MG63 (cell line): ENCODE data around the gene AMPD2. TPM values are rescaled to one million over a fixed set of nuclear protein-coding genes. Genes with fewer than 3 reads are reported as not detected.
A peak's percentile ranks its signal among the peaks of the same experiment; 100 is the strongest.

ENCODE experiments used
- DNase-seq: peaks from one replicate; pipeline ENCODE4 v3.0.0-alpha.2; 2020
- H3K27me3 ChIP-seq: fragments of 250-450 bp; sonication (Bioruptor Pico); 2 replicates; pipeline ENCODE4 v1.5.1; 2020; ENCODE audit warnings: mild to moderate bottlenecking, moderate library complexity
- H3K36me3 ChIP-seq: fragments of 250-450 bp; sonication (Bioruptor Pico); 2 replicates; pipeline ENCODE4 v1.5.1; 2020; ENCODE audit warnings: mild to moderate bottlenecking, moderate library complexity
- H3K4me3 ChIP-seq: fragments of 250-450 bp; sonication (Bioruptor Pico); 2 replicates; pipeline ENCODE4 v1.5.1; 2020; ENCODE audit warnings: mild to moderate bottlenecking, moderate library complexity
- H3K9me3 ChIP-seq: fragments of 250-450 bp; sonication (Bioruptor Pico); 2 replicates; pipeline ENCODE4 v1.5.1; 2020; ENCODE audit warnings: mild to moderate bottlenecking, moderate library complexity
- total RNA-seq: library from RNA; depleted of rRNA; stranded (reverse); fragments of >200 nt; shearing (Covaris generic); gene quantifications from 2 replicates; pipeline ENCODE4 v1.2.3, GENCODE V29; 2014; ENCODE audit warnings: low replicate concordance

Gene AMPD2
- total RNA-seq, 1 experiment from 2014 or later = 172 TPM

GRCh38 chr1:109610609-109611307 lies 8.9 kb upstream of the AMPD2 start:
- no peak overlapping the region for H3K4me3 ChIP-seq
- no peaks in the 10 kb centered on the region for H3K27me3 ChIP-seq
- peaks cover 5% of the 10 kb centered on the region for H3K36me3 ChIP-seq
- no peak for DNase-seq
- no peaks in the 10 kb centered on the region for H3K9me3 ChIP-seq

DNA sequence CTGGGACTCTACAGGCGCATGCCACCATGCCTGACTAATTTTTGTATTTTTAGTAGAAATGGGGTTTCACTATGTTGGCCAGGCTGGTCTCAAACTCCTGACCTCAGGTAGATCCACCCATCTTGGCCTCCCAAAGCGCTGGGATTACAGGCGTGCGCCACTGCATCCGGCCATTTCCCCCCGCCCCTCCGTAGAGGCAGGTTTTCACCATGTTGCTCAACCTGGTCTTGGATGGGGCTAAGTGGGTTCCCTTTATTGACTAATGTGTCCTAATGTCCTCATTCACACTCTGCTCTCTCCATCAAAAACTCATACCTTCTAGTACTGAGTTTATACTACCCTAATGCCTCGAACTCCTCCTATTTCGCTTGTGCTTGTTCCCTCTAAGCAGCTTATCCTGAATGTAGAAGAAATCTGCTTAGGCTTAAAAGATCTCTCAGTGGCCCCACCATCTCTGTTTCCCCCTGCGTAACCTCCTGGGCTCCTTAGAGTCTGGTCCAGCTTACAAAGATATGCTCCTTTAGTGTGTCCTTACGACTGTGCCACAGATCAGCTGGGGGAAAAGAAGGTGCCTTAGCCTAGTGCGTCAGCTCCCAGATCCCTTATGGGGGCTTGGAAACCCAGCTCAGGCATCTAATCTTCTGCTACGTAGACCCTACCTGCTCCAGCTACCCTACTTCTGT lies 8.2 kb upstream of the AMPD2 start:
- Histone ChIP-seq H3K9me3 (no peaks in the 10 kb centered on the region), H3K27me3 (no peaks in the 10 kb centered on the region), H3K4me3 (no peak overlapping the region), H3K36me3 (peaks cover 3% of the 10 kb centered on the region)
- no peak for DNase-seq

DNA sequence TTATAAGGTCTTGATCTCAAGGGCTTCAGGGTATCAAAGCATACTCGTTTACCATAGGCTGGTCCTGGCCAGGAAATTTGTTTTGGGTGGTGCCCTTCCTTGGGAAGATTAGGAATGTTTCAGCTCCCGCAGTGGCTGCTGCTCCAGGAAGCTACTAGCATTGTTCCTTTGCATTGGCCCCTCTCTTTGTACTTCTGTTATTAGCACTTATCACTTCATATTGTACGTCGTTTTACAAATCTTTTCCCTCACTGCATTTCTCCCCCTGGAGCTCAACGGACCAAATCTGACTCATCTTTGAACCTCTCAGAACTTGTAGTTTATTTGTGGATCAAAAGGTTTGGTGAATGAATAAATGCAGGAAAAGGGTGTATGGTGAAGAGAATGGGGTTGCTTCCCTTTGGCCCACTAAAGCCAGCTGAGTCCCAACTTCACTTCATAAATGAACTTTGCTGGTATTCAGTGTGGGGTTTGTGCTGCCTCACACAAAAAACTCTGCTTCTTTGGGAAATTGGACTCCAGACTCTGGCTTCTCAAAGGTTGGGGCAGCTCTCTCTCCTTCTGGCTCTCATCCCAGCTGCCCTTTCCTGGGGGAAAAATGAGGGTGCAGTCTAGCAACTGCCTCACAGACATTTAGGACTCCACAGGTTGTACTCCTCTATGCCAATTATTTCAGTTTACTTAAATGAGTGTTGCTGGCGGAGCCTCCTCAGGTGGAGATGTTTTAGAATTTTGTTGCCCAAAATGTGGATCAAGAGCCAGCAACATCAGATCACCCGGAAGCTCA lies 6.1 kb upstream of the AMPD2 start:
- no peak overlapping the region for H3K4me3 ChIP-seq
- H3K27me3 ChIP-seq = no peaks in the 10 kb centered on the region
- no peaks in the 10 kb centered on the region for H3K9me3 ChIP-seq
- DNase-seq = no peak
- no peaks in the 10 kb centered on the region for H3K36me3 ChIP-seq

GRCh38 chr1:109615879-109616278 lies 3.8 kb upstream of the AMPD2 start:
- H3K27me3 ChIP-seq = no peaks in the 10 kb centered on the region
- H3K4me3 ChIP-seq = no peak overlapping the region
- H3K36me3 ChIP-seq = peaks cover 6% of the 10 kb centered on the region
- no peaks in the 10 kb centered on the region for H3K9me3 ChIP-seq
- no peak for DNase-seq

- H3K4me3 ChIP-seq = no peak overlapping the region
- H3K36me3 ChIP-seq = peaks cover 9% of the 10 kb centered on the region
- DNase-seq = no peak
- H3K9me3 ChIP-seq = no peaks in the 10 kb centered on the region
- H3K27me3 ChIP-seq = no peaks in the 10 kb centered on the region
Measured at GRCh38 chr1:109616391-109616790, 3.2 kb upstream of the AMPD2 start.

- DNase-seq = peak; percentile 71
- Histone ChIP-seq H3K9me3 (no peaks in the 10 kb centered on the region), H3K27me3 (no peaks in the 10 kb centered on the region), H3K36me3 (peaks cover 13% of the 10 kb centered on the region), H3K4me3 (no peak overlapping the region)
Measured at GRCh38 chr1:109617291-109617801, 2.3 kb upstream of the AMPD2 start.

- Histone ChIP-seq H3K27me3 (no peaks in the 10 kb centered on the region), H3K9me3 (no peaks in the 10 kb centered on the region), H3K36me3 (peaks cover 20% of the 10 kb centered on the region), H3K4me3 (peak overlapping the region; percentile 90)
- DNase-seq = no peak
Measured at GRCh38 chr1:109618661-109619575, 719 bp upstream of the AMPD2 start.

DNA sequence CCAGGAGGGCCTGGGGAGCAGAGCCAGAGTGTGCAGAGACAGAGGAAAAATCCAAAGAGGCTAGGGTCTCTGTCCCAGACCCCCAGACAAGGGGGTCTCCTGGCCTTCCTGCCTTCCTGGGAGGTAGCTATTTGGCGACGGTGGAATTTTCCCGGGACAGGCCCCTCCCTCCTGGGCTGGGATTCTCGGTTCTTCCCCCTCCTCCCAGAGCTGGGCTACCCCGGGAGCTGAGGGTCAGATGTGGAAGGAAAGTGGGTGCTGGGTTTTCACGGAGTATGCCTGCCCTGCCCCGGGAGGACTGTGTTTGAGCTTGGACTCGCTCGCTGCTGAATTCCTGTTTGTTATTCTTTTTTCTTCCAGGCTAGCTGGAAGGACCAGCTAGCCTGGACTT lies 759 bp downstream of the AMPD2 start:
- Histone ChIP-seq H3K9me3 (no peaks in the 10 kb centered on the region), H3K36me3 (peaks cover 25% of the 10 kb centered on the region), H3K27me3 (no peaks in the 10 kb centered on the region), H3K4me3 (peak overlapping the region; percentile 90)
- peak; percentile 75 for DNase-seq

GRCh38 chr1:109620841-109621286 lies 1.2 kb downstream of the AMPD2 start:
- Histone ChIP-seq H3K27me3 (no peaks in the 10 kb centered on the region), H3K9me3 (no peaks in the 10 kb centered on the region), H3K36me3 (peaks cover 30% of the 10 kb centered on the region), H3K4me3 (peak overlapping the region; percentile 90)
- DNase-seq = peak; percentile 100

DNA sequence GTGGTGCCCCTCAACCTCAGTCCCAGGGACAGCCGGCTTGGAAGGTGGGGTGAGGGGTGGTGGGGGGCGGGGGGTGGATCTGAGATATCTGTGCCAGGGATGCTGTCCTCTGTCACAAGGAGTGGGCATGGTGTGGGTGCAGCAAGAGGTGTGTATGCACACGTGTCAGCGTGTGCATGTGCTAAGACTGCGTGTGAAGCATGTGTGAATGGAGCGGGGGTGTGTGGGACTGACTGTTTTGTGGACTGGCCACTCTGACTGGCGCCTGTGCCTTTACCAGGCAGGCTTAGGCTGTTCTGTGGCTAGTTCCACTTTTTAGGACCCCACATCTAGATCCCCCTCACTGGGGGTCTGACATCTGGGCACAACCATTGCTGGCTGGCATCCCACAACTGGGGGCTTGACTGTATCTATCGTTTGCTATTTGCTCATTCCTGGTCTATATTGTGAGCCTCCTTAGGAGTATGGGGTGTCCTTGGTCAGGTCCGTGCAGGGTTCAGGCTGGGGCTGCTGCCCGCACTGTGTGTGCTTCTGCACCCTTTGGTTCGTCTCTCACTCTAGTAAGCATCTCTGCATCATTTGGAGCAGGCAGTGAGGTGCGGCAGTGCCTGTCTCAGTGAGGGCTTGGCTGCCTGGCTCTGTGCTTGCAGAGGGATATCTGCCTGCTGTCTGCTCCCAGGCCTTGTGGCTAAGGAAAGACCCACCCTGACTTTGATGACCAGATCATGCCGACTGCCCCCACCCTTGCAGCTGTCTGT lies 1.9 kb downstream of the AMPD2 start:
- Histone ChIP-seq H3K36me3 (peaks cover 37% of the 10 kb centered on the region), H3K27me3 (no peaks in the 10 kb centered on the region), H3K4me3 (peak overlapping the region; percentile 90), H3K9me3 (no peaks in the 10 kb centered on the region)
- DNase-seq = no peak

DNA sequence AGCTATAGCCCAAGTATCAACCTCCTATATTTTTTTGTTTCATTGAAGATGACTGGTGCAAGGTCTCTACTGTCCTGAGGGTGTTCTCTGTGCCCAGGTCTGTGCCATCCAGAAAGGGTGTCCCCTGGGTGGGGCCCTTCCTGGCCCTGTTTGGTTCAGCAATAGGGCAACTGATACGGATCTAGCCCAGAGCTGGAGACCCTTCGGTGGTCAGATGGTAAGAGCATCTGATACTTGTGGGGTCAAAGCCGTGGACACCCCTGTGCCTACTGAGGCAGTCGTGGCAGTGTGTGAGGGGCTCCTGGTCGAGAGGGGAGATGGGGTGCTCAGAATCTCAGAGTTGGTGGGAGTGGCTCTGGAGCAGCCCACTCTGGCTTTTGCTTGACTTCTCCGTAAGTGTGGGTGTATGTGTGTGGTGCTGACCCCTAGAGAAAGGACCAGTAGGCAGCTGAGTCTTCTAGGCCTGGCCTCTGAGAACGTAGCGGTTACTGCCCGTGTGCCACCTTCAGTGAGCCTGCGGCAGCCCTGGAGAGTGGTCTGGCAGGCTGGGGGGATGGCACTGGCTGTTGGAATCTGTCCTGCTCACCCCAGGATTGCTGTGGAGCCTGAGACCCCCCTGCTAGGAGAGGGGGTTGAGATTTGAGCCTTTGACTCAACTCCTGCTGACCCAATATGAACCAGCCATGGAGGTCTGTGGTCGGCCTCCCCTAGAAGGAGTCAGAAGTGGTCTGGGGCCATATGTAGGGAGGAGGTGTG lies 2.7 kb downstream of the AMPD2 start:
- H3K36me3 ChIP-seq = peaks cover 44% of the 10 kb centered on the region
- DNase-seq = no peak
- no peak overlapping the region; the same call in 1 of the 2 replicates for H3K4me3 ChIP-seq
- no peaks in the 10 kb centered on the region for H3K9me3 ChIP-seq
- no peaks in the 10 kb centered on the region for H3K27me3 ChIP-seq

DNA sequence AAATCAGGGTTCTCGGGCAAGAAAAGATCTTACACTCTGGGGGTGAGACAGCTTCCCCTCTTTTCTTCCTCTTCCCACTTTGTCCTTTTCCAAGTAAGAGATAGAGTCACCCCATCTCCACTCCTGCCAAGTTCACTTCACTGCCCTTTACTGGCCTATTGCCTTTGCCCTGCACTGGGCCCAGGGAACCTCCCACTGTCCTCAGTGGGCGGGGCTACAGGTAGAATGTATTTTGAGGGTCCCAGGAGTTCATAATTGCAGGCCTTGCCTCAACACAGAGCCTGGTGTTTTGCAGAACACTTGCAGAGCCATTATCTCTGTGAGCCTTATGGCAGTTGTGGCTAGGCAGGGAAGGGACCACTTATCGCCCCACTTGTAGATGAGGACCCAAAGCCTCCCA lies 3.3 kb downstream of the AMPD2 start:
- no peak for DNase-seq
- no peak overlapping the region for H3K4me3 ChIP-seq
- H3K36me3 ChIP-seq = peaks cover 50% of the 10 kb centered on the region
- H3K27me3 ChIP-seq = no peaks in the 10 kb centered on the region
- no peaks in the 10 kb centered on the region for H3K9me3 ChIP-seq

GRCh38 chr1:109623601-109624161 lies 4.0 kb downstream of the AMPD2 start:
- no peak for DNase-seq

GRCh38 chr1:109624201-109625010 lies 4.8 kb downstream of the AMPD2 start:
- Histone ChIP-seq H3K27me3 (no peaks in the 10 kb centered on the region), H3K9me3 (no peaks in the 10 kb centered on the region), H3K4me3 (no peak overlapping the region), H3K36me3 (peaks cover 65% of the 10 kb centered on the region)
- DNase-seq = no peak

More at GRCh38 chr1:109623601-109624161, 4.0 kb downstream of the AMPD2 start:
- H3K4me3 ChIP-seq = no peak overlapping the region
- H3K27me3 ChIP-seq = no peaks in the 10 kb centered on the region
- no peaks in the 10 kb centered on the region for H3K9me3 ChIP-seq
- peaks cover 58% of the 10 kb centered on the region for H3K36me3 ChIP-seq
